K562 (cell line): ENCODE results near the gene FAM234B. TPM values are rescaled to one million over a fixed set of nuclear protein-coding genes. Genes with fewer than 3 reads are reported as not detected.

Experiments used
- BMI1 ChIP-seq: fragments of 150-350 bp; IDR thresholded peaks from 2 replicates; pipeline ENCODE4 v1.6.1; 2014; ENCODE audit warnings: low read length
- CGGBP1 ChIP-seq: fragments of 250-450 bp; sonication (Bioruptor Pico); IDR thresholded peaks from 2 replicates; pipeline ENCODE4 v1.9.0; 2021; ENCODE audit warnings: mild to moderate bottlenecking
- CHAMP1 ChIP-seq: fragments of 450-650 bp; IDR thresholded peaks from 2 replicates; pipeline ENCODE4 v1.6.1; 2016; ENCODE audit warnings: mild to moderate bottlenecking
- E2F6 ChIP-seq, 2 experiments: IDR thresholded peaks; 2 replicates each; pipeline ENCODE4 v1.6.1; 2011; ENCODE audit warnings: borderline replicate concordance in 1 of 2, control low read depth in 1 of 2, low read depth in 1 of 2, low read length in 1 of 2, mild to moderate bottlenecking in 1 of 2, mixed read lengths in 1 of 2, moderate library complexity in 1 of 2; ENCODE audit not compliant: insufficient read depth in 1 of 2, insufficient read length in 1 of 2, poor library complexity in 1 of 2, severe bottlenecking in 1 of 2; ENCODE audit errors: extremely low read depth in 1 of 2
- ERF ChIP-seq: fragments of 450-650 bp; formaldehyde crosslinking; IDR thresholded peaks from 2 replicates; pipeline ENCODE4 v1.4.0; 2020; ENCODE audit warnings: mild to moderate bottlenecking, mixed read lengths
- MBD1 ChIP-seq: fragments of 250-450 bp; sonication (Bioruptor Pico); IDR thresholded peaks from 2 replicates; pipeline ENCODE4 v1.8.0; 2022; ENCODE audit warnings: inconsistent platforms
- MBD2 ChIP-seq: sonication (generic); IDR thresholded peaks from 2 replicates; pipeline ENCODE4 v1.6.1; 2016; ENCODE audit warnings: low read depth, borderline replicate concordance
- NBN ChIP-seq: fragments of 450-650 bp; IDR thresholded peaks from 2 replicates; pipeline ENCODE4 v1.6.1; 2016; ENCODE audit warnings: low read depth, mild to moderate bottlenecking
- NFATC3 ChIP-seq: fragments of 450-650 bp; IDR thresholded peaks from 2 replicates; pipeline ENCODE4 v1.6.1; 2017; ENCODE audit warnings: mild to moderate bottlenecking
- NR3C1 ChIP-seq: sonication (generic); formaldehyde crosslinking; IDR thresholded peaks from 2 replicates; pipeline ENCODE4 v1.8.1; 2022; ENCODE audit warnings: missing genetic modification reagents
- PCBP1 ChIP-seq: fragments of 200-400 bp; formaldehyde crosslinking; IDR thresholded peaks from 2 replicates; pipeline ENCODE4 v1.6.1; 2018; ENCODE audit warnings: mild to moderate bottlenecking, low read depth, low read length; ENCODE audit not compliant: poor library complexity, severe bottlenecking
- POLR2H ChIP-seq: IDR thresholded peaks from 2 replicates; pipeline ENCODE4 v1.6.1; 2016; ENCODE audit warnings: missing genetic modification characterization, low read depth, mild to moderate bottlenecking, control low read depth, missing compliant biosample characterization, moderate library complexity
- PREB ChIP-seq: sonication (generic); formaldehyde crosslinking; IDR thresholded peaks from 2 replicates; pipeline ENCODE4 v1.8.1; 2023; ENCODE audit warnings: mild to moderate bottlenecking, missing genetic modification reagents
- RBM22 ChIP-seq: fragments of 200-400 bp; formaldehyde crosslinking; IDR thresholded peaks from 2 replicates; pipeline ENCODE4 v1.6.1; 2018; ENCODE audit warnings: low read length, low read depth; ENCODE audit not compliant: poor library complexity, severe bottlenecking
- SAP30 ChIP-seq: fragments of 200-600 bp; sonication (generic); IDR thresholded peaks from 2 replicates; pipeline ENCODE4 v1.6.1; 2012; ENCODE audit warnings: borderline replicate concordance, low read depth, mild to moderate bottlenecking, moderate library complexity, low read length, control low read depth, inconsistent platforms; ENCODE audit not compliant: insufficient read depth, poor library complexity, severe bottlenecking
- SMARCA5 ChIP-seq: fragments of 450-650 bp; IDR thresholded peaks from 2 replicates; pipeline ENCODE4 v1.6.1; 2016
- USF1 ChIP-seq: sonication (generic); formaldehyde crosslinking; IDR thresholded peaks from 2 replicates; pipeline ENCODE4 v1.9.0; 2022; ENCODE audit warnings: mild to moderate bottlenecking, missing genetic modification reagents
- ZFX ChIP-seq: sonication (generic); formaldehyde crosslinking; IDR thresholded peaks from 2 replicates; pipeline ENCODE4 v1.8.0; 2022; ENCODE audit warnings: mild to moderate bottlenecking, missing genetic modification reagents, moderate library complexity
- ZNF79 ChIP-seq: fragments of 250-450 bp; sonication (Bioruptor Pico); IDR thresholded peaks from 2 replicates; pipeline ENCODE4 v1.4.0; 2020; ENCODE audit warnings: low read depth, mild to moderate bottlenecking, moderate library complexity
- polyA plus RNA-seq, 8 experiments: library from polyadenylated mRNA; depleted of rRNA in 4 of 8; stranded (reverse) in 5 of 8; unstranded in 3 of 8; fragments of >200 nt; fragmentation: Nextera tagmentation in 2 of 8; fragmentation: Illumina TruSeq in 1 of 8; extraction: Ambion mirVana in 2 of 8; extraction: Trizol in 1 of 8; gene quantifications; 2 replicates each; pipeline versions ENCODE4 v1.2.1 to v1.2.3, GENCODE V29; 2011 to 2014; ENCODE audit warnings: inconsistent platforms in 1 of 8, missing spikeins in 1 of 8
- total RNA-seq, 7 experiments: library from RNA; depleted of rRNA in 6 of 7; stranded (reverse); fragments of >200 nt in 6 of 7; fragmentation: Illumina TruSeq in 2 of 7; extraction: Trizol in 2 of 7; gene quantifications; 2 replicates each; pipeline versions ENCODE4 v1.2.1 to v1.2.3, GENCODE V29; 2011 to 2021; ENCODE audit warnings: low replicate concordance in 1 of 7

FAM234B gene
- total and polyA plus RNA-seq, 9 of the 15 experiments (the other 6 are each of a cell fraction or from before 2014, with no cell fraction given) = 1.00 to 4.3 (median 2.0) TPM

GRCh38 chr12:13100882-13101769 is 56.9 kb downstream of the FAM234B start (continued):
- TF ChIP-seq E2F6 (IDR thresholded peaks at IDR 0.05; ENCODE audit: borderline replicate concordance in 1 of 2, extremely low read depth in 1 of 2, insufficient read depth in 1 of 2, insufficient read length in 1 of 2, low read depth in 1 of 2, low read length in 1 of 2, poor library complexity in 1 of 2, severe bottlenecking in 1 of 2) (peak in 1 of 2 experiments; percentile 35), BMI1 (peak; percentile 83), SMARCA5 (no peak), NBN (no peak), POLR2H (tag) (no peak), ERF (CRISPR knock-in tag) (no peak), MBD1 (CRISPR knock-in tag) (no peak), MBD2 (no peak), PCBP1 (no peak), CHAMP1 (no peak), NFATC3 (no peak), USF1 (no peak), PREB (no peak), ZNF79 (no peak), SAP30 (no peak), CGGBP1 (CRISPR knock-in tag) (no peak), RBM22 (peak; percentile 97), ZFX (CRISPR knock-in tag) (peak; percentile 67), NR3C1 (CRISPR knock-in tag) (no peak)
